GM21447 (cell line): ENCODE results near the gene SV2C.
"Not testable (repeated sequence)": the region's sequence is repeated elsewhere in the genome, so short reads cannot be mapped to it uniquely, and the experiment has no call there.

Source experiments
- ATAC-seq: cut with Tn5 transposase; IDR thresholded peaks from one replicate; pipeline ENCODE4 v1.9.1; 2021; ENCODE audit not compliant: unreplicated experiment

Gene SV2C

DNA sequence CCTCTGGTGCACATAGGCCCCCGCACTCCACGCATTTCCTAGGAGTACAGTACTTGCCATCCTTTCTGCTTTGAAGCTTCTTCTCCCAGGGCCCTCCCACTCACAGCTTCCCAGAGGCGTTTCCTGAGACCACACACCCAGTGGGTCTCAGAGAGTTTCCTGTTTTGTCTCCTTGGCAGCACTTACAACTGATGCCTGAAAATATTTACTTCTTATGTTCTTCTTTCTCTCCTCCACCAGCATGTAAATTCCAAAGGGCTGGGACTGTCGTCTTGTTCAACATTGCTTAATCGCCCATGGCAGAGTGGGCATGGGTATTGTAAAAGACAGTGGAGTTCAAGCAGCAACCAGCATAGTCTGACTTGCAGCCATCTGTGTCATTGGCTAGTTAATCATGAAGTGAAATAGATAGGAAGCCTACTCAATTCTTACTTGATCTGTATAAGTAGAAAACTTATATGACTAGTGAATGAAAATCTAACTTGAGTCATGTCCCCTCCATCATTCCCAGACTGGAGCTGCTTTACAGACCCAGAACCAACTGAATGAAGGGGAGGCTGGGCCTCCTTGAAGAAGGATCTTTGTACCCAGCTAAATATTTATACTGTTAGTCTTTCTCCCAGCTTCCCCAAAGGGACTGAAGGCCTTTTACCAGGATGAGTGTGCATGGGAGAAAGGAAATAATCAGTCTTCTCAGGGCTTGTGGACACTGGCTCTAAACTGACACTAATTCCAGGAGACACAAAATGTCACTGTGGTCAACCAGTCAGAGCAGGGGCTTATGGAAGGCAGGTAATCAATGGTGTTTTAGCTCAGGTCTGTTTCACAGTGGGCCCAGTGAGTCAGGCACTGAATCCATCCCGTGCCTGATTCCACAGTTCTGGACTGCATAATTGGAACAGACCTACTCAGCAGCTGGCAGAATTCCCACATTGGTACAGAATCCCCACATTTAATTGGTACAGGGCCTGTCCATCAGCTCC, 116.4 kb downstream of the SV2C start:
- ATAC-seq = no peak

DNA sequence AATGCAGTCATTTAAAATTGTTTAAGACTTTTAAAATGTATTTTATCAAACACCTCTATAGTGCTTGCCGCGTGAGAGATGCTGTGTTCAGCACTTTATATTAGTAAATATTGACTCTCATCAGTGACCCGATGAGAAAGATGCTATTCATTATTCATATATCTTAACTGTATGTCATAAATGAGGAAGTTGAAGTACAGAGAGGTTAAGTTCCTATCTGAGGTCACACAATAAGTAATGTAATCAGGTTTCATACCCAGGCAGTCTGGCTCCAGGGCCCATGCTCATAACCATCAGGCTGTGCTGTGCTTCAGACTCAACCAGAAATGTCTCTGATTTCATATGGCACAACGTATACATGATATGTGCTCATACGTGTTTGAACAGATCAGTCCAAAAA, 119.0 kb downstream of the SV2C start:
- ATAC-seq = no peak

DNA sequence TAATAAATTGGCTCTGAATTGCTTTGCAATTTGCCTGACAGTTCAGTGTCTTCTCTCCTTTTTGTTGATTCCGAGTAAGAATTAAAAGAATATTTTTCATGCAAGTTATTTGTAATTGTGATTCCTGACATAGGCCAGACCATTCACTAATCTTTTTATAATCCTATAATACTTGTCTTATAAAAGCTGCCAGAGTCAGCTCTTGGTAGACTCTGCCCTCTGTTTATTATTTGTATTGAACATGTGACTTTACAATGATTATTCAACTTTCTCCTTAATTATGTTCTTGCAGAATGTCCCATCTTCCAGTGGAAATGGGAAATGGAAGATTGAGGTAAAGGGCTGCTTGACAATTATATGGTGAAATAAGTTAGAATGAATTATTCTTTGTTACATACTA, 121.0 kb downstream of the SV2C start:
- no peak for ATAC-seq

DNA sequence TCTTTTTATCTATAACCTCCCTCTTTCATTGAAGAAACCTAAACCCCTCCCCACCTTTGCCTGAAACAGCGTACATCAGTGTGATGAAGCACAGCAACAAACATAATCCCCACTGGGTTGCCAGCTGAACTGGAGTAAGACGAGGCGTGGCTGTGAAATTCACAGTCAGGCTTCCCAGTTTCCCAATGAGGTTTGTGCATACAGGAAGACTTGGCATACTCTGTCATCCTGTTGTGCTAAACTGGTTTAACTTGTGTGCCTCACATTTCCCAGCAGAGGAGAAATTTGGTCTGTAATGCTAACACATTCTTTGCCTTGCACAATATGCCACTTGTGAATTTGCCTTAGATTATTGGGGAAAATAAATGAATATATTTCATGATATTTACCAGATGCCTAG, 121.5 kb downstream of the SV2C start:
- ATAC-seq = no peak

DNA sequence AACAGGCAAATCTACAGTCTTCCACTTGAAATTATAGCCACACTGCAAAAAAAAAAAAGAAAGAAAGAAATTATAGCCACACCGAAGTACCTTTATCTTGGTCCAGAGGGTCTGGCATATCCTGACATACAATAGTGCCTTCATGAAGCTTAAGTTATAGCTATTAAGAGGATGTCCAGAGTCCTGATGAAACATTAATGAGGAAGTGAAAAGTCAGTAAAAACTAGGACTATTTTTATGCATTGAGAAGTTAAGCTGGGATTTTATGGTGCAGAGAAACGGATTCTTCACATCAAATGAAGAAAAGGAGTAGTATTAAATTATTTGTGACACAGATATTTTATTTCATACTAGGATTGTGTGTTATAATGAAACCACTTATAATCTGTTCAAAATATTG, 123.9 kb downstream of the SV2C start:
- no peak for ATAC-seq

DNA sequence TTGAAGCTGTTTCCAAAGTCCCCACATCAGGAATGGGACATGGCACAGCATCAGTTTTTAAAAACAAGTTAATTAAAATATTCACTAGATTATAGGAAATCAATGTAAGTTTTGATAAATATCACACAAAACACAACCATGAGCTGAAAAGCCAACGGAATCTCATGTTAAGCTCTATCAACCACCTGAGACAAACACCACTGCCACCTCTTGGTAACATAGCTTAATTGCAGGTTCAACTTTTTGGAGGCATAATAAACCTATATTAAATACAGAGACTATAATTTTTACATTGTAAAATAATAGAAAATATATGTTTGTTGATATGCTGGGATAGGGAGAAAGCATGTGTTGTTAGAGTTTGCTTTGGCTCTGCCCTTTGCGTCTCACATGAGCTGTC, 126.1 kb downstream of the SV2C start:
- ATAC-seq = no peak

DNA sequence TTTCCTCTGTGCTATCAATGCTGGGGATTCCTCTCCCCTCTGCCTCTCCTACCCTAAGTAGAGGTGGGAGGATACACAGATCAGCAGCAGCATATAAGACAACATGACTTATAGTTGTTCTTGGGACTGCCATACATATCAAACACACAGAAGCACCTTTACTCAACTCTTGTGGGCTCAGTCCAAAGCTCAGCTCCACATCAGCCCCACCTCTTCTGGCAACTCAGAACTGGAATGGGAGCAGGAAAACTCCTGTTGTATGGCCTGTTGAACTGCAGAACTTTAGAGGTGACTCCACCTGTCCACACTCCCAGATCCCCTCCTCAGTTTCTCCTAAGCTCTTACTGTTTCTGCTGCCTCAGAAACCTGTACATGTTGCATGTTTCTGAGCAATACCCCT, 127.8 kb downstream of the SV2C start:
- ATAC-seq = no peak

DNA sequence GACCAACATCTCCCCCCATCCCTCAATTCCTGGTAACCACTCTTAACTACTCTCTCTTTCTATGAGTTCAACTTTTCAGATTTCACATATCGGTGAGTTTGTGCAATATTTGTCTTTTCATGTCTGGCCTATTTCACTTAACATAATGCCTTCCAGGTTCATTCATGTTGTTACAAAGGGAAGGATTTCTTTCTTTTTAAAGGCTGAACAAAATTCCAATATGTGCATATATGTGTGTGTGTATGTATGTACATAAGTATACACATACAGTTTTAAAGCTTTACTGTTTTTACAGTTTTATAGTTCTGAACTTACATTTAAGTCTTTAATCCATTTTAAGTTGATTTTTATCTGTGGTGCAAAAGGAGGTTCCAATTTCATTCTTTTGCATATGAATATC, 130.7 kb downstream of the SV2C start:
- ATAC-seq = no peak

DNA sequence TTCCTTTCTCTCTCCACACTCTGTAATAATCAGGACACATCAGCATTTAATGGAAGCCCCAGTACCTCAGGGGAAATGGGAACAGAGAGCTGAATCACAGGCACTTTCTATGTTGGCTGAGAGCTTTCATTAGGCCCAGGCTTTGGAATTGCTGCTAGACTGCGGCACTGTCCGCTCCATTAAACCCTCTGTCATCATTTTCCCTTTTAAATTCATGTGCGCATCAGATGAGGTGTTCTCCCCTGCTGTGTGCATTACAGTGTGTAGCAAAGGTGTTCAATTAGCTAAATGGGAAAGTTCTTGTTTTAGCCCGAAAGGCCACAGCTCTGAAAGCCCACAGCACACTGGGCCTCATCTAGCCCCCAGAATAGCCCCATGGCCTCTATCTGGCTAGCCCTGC, 133.6 kb downstream of the SV2C start:
- ATAC-seq = no peak

DNA sequence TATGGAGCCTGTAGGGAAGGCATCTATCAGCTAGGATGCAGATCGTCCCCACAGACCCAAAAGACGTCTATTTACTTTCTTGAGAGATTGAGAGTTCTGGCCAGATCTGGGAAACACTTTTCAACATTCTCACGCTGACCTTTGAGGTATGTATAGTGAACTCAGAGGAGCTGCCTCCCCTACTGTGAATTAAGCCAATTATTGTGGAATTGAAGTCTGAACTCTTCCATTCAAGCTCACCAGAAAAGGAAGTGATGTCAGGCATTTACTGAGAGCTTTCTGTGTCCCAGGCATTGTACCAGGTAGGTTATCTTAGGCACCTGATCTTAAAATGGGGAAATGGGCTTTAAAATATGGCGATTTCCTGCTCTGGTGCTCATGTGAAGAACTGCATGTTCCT, 136.5 kb downstream of the SV2C start:
- no peak for ATAC-seq

DNA sequence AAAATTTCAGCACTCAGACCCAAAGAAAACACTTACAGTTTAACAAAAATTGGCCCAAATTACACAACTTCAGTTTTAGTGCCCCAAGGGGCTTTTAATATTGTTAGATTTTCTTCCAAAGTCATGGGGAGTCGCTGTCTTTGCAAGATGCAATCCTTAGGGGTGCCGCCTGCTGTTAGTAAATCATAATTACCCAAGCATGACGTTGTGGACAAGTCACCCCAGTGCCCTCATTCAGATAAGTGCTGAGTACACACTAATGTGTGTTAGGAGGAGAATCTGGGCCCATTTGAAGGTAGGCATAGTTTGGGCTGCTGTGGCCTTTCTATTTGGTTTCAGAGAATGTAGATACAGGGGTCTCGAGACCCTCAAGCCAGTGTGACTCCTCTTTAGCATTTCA, 138.1 kb downstream of the SV2C start:
- ATAC-seq = no peak

DNA sequence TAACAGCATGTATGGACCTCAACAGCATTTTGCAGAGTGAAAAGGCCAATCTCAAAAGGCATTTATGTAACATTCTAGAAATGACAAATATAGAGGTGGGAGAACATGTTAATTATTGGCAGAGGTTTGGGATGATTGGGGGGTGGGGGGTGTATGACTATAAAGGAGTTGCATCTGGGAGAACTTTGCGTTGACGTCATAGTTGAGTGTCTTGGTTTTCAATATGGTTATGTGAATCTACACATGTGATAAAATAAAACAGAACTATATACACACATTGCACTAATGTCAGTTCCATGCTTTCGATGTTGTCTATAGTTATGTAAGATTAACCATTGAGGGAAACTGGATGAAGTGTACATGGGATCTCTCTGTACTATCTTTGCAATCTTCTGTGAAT, 139.1 kb downstream of the SV2C start:
- no peak for ATAC-seq

DNA sequence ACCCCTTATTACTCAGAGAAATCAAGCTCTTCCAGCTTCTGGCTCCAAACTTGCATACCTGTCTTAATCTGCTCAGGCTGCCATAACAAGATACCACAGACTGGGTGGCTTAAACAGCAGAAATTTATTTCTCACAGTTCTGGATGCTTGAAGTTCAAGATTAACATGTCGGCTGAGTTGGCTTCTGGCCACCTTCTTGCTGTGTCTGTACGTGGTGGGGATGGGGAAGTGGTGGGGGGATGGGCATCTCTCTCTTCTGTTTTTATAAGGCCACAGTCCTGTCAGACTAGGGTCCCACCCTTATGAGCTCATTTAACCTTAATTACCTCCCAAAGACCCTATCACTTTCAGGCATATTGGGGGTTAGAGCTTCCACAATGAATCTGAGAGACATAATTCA, 140.5 kb downstream of the SV2C start:
- no peak for ATAC-seq

DNA sequence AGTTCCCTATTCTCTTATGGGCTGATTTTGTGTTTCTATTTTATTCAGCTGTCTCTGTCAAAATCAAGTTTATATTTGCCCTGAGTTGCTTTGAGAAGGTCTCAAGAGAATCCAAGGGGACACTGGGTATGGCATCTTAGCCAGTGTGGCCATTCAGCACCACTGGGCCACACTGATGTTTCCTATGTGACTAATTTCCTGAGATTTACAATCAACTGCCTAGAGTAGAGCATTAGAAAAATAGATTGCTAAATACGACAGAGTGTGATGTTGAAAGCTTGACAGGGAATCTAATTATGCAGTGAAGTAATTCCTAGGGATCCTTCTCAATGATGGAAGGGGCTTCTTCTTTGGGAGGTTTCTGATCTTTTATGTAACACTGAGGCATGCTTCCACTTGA, 141.7 kb downstream of the SV2C start:
- ATAC-seq = no peak

DNA sequence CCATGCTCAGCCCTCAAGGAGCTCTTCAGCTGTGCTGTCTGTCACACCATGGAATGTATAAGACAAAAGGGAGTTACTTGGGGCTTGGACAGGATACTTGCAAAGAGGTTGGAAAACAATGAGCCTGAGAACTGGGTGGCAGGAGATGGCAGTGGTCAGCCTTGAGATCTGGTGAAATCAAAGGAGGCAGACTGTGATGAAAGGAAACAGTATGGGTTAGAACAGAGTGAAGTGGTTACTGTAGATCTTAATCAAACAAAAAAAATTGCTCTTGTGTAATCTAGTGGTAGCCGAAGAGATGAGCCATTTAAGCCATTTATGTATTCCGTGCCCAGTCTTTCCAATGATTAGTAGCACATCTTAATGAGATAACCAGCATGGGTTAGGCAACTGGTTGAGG, 142.2 kb downstream of the SV2C start:
- ATAC-seq = no peak

DNA sequence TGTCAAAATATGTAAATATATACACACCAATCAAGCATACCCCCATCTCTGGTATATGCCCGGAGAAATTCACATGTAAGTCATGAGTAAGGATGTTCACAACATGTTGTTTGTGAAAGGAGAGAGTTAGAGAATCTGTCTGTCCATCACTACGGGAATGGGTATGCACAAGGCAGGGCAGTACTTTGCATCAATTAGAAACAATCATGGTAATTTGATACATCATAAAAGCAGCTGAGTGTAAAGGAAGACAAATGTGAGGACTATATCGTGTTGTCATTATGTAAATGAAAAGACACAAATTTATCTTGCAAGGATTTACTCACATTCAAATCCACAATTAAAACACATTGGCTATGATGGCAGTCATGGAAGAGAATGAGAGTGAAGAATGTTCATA, 146.7 kb downstream of the SV2C start:
- no peak for ATAC-seq

DNA sequence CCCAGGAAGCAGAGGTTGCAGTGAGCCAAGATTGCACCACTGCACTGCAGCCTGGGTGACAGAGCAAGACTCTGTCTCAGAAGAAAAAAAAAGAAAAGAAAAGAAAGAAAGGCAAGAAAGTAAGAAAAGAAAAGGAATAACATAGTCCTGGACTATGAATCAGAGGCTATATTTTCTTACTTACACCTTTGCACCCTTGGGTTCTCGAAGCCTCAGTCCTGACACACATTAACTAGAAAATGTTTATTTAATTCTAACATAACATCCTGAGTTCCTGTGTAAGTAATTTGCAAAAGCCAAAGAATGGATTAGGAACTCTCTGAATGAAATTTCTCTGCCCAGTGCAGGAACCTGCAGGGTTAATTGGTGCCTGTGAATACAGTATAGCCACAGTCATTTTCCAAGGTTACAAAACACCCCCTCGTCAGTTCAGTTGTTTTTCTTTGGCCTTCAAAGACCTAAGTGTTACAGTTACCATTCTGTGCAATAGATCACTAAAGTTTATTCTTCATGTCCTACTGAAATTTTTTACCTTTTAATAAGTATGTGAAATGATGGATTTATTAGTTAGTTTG, 147.6 kb downstream of the SV2C start:
- no peak for ATAC-seq

DNA sequence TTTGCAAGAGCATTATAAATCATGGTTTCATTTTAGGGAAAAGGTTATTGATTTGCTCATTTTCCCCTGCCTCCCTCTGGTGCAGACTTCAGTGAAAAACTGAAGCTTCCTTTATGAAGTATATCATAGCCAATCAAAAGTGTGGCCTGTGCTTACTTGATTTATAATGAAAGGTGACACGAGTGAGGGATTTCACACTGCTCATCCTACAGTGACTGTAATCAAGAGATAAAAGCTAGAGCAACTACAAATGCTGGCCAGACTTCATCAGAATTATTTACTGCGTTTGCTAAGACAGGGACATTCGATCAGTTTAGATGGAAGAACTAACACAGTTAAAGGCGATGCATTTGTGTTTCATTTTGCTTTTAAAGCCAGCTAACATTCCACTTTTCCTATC, 151.5 kb downstream of the SV2C start:
- no peak for ATAC-seq

DNA sequence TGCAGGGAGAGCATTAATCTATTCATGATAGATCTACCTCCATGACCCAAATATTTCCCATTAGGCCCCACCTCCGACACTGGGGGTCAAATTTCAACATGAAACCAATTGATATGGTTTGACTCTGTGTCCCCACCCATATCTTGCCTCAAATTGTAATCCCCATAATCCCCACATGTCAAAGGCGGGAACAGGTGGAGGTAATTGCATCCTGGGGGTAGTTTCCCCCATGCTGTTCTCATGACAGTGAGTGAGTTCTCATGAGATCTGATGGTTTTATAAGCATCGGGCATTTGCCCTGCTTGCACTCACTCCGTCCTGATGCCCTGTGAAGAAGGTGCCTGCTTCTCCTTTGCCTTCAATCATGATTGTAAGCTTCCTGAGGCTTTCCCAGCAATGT, 153.5 kb downstream of the SV2C start:
- no peak for ATAC-seq

DNA sequence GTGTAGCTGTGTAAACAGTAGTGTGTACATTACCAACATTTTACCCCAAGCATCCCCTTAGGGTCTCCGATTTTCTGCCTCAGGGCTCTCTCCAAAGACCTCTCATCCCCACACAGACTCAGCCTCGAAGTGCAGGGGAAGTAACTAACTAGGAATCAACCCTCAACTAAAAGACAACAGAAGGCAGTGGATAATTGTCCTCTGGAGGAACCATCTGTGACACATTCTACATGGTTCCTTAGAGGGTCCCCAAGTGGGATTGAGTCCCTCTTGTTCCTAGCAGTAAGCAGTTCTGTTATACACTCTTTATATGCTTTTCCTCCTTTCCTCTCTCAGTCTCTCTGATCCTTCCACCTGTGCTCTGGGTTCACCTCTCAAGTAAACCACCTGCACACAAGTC, 157.2 kb downstream of the SV2C start:
- ATAC-seq = no peak

DNA sequence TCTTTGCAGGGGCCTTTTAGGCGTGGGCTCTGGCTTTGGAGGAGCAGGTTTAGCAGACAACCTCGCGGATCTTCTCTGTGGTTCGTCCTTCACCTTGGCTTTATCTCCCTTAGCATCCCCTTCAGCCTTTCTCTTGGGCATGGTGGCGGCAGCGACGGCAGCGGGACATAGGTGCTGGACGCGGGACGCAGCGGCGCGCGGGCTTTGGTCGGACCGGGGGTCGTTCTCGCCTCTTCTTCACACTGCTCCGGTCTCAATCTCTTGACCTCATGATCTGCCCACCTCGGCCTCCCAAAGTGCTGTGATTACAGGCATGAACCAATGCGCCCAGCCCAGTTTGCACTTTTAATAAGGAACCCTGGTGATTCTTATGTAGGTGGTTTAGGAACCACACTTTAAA, 159.0 kb downstream of the SV2C start:
- ATAC-seq = not testable (repeated sequence)

DNA sequence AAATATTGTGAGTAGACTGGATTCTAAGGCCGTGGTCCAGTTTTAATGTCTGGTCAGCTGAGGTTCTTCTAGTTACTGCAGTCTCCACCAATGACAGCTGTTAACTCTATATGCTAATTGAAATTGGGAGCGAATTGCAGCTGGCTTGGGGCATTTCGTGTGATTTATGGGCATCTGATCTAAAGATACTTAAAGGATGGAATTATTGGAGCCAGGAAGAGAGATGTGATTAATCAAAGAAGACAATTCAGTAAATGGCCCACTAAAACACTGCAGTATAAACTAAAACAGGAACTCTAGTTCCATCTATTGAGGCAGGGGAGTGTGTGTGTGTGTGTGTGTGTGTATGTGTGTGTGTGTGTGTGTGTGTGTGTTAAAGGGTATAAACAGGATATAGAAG, 162.4 kb downstream of the SV2C start:
- ATAC-seq = no peak

DNA sequence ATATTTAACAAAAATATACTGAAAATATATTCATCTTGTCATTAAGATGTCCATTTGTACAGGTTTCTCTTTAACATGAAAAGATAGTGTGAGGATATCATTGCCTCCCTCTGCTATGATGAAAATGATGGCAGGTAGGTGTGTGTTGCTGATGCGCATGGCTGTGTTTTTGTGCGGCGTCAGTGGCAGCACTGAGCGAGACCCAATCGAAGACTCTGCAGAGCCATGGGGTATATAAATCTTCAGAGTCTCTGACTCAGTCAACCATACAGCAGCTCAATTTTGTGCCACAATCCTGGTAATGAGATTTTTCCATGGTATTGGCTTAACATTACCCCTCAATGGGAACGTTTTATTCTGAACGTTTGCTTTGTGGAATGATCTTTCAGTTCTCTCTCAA, 166.4 kb downstream of the SV2C start:
- no peak for ATAC-seq
